Cardiac septum (tissue), 1 donor: ENCODE measurements around the gene RHAG. TPM values are rescaled to one million over a fixed set of nuclear protein-coding genes. Genes with fewer than 3 reads are reported as not detected.
"Not testable (repeated sequence)": the region's sequence is repeated elsewhere in the genome, so short reads cannot be mapped to it uniquely, and the experiment has no call there.

Source experiments
- DNase-seq: peaks from one replicate; pipeline ENCODE4 v3.0.0-alpha.2; 2020; ENCODE audit warnings: low spot score
- intact Hi-C: fragments of 100-400 bp; cut with DNase I; formaldehyde crosslinking; loops from one replicate; pipeline ENCODE4 v1.14.0; 2022
- total RNA-seq: library from RNA; stranded (reverse); fragmentation: NEBNext Ultra II Directional; extraction: Animal tissue kit (Norgen Biotek cat#: 25700); gene quantifications from one replicate; pipeline ENCODE4 v1.2.1, GENCODE V29; 2021
- donor health status: DM: no; HTN: no; CAD: no.

The RHAG gene
- total RNA-seq, 1 donor from 2014 or later = not detected

- DNase-seq = no peak
- intact Hi-C loops = no loop called here
Observed at GRCh38 chr6:49639177-49639817, 2.7 kb upstream of the RHAG start.

- intact Hi-C loops = no loop called here
- no peak for DNase-seq
Observed at GRCh38 chr6:49637350-49637731, 702 bp upstream of the RHAG start.

GRCh38 chr6:49635978-49636712, 494 bp downstream of the RHAG start:
- intact Hi-C loops = no loop called here
- DNase-seq = no peak

- intact Hi-C loops = no loop called here
- no peak for DNase-seq
Observed at GRCh38 chr6:49635480-49635879, 1.2 kb downstream of the RHAG start.

- intact Hi-C loops = no loop called here
- DNase-seq = no peak
Observed at GRCh38 chr6:49634836-49635218, 1.8 kb downstream of the RHAG start.

- intact Hi-C loops = no loop called here
- DNase-seq = no peak
Observed at GRCh38 chr6:49634092-49634835, 2.4 kb downstream of the RHAG start.

GRCh38 chr6:49633541-49633940, 3.1 kb downstream of the RHAG start:
- DNase-seq = no peak
- intact Hi-C loops = no loop called here

GRCh38 chr6:49632727-49633126, 3.9 kb downstream of the RHAG start:
- intact Hi-C loops = no loop called here
- DNase-seq = no peak

- DNase-seq, intact Hi-C loops: not testable (repeated sequence)
Observed at GRCh38 chr6:49629485-49630088, 7.1 kb downstream of the RHAG start.

GRCh38 chr6:49626811-49627210, 9.8 kb downstream of the RHAG start:
- intact Hi-C loops = no loop called here
- no peak for DNase-seq

GRCh38 chr6:49618257-49618656, 18.4 kb downstream of the RHAG start:
- no peak for DNase-seq
- intact Hi-C loops = no loop called here

- intact Hi-C loops, DNase-seq: not testable (repeated sequence)
Observed at GRCh38 chr6:49614144-49614543, 22.5 kb downstream of the RHAG start.

- intact Hi-C loops = loop anchor here (5.0 kb wide), 1 partner anchor 72 kb away; no protein-coding TSS in a partner anchor
- DNase-seq = no peak
Observed at GRCh38 chr6:49609285-49609684, 27.4 kb downstream of the RHAG start.

- not testable (repeated sequence) for DNase-seq
- intact Hi-C loops = loop anchor here (5.0 kb wide), 1 partner anchor 71 kb away; no protein-coding TSS in a partner anchor
Observed at GRCh38 chr6:49608275-49608674, 28.4 kb downstream of the RHAG start.

GRCh38 chr6:49607391-49607982, 29.2 kb downstream of the RHAG start:
- DNase-seq = no peak
- intact Hi-C loops = loop anchor here (5.0 kb wide), 1 partner anchor 70 kb away; no protein-coding TSS in a partner anchor

GRCh38 chr6:49606721-49607390, 29.8 kb downstream of the RHAG start:
- DNase-seq = no peak
- intact Hi-C loops = loop anchor here (5.0 kb wide), 1 partner anchor 70 kb away; no protein-coding TSS in a partner anchor

GRCh38 chr6:49604080-49604479, 32.6 kb downstream of the RHAG start:
- intact Hi-C loops, DNase-seq: not testable (repeated sequence)

GRCh38 chr6:49587262-49587661, 49.4 kb downstream of the RHAG start:
- intact Hi-C loops, DNase-seq: not testable (repeated sequence)

- intact Hi-C loops = no loop called here
Observed at GRCh38 chr6:49582529-49582928, 54.1 kb downstream of the RHAG start.

More at GRCh38 chr6:49582529-49582928, 54.1 kb downstream of the RHAG start:
- no peak for DNase-seq
